SK-N-SH treated with all-trans-retinoic acid at 6 μM for 48 hours (cell line): Measurements from ENCODE around the gene TTLL1.

Source experiments
- ARNTL ChIP-seq: fragments of 450-650 bp; formaldehyde crosslinking; IDR thresholded peaks from 2 replicates; pipeline ENCODE4 v1.5.0; 2020; ENCODE audit warnings: low read depth, mild to moderate bottlenecking, moderate library complexity, borderline replicate concordance
- CSDC2 ChIP-seq: fragments of 250-450 bp; sonication (Bioruptor Pico); IDR thresholded peaks from 2 replicates; pipeline ENCODE4 v1.5.0; 2020; ENCODE audit warnings: mild to moderate bottlenecking, moderate library complexity
- OSR1 ChIP-seq: fragments of 250-450 bp; sonication (Bioruptor Pico); IDR thresholded peaks from 2 replicates; pipeline ENCODE4 v1.8.0; 2022; ENCODE audit warnings: moderate library complexity, mild to moderate bottlenecking, inconsistent platforms
- PATZ1 ChIP-seq: fragments of 250-450 bp; sonication (Bioruptor Pico); IDR thresholded peaks from 2 replicates; pipeline ENCODE4 v1.8.0; 2020; ENCODE audit warnings: mild to moderate bottlenecking, moderate library complexity, borderline replicate concordance
- ZFP3 ChIP-seq: fragments of 250-450 bp; sonication (Bioruptor Pico); IDR thresholded peaks from 2 replicates; pipeline ENCODE4 v1.5.0; 2020; ENCODE audit warnings: mild to moderate bottlenecking, moderate library complexity
- ZFP30 ChIP-seq: fragments of 450-650 bp; formaldehyde crosslinking; IDR thresholded peaks from 2 replicates; pipeline ENCODE4 v1.5.0; 2022; ENCODE audit warnings: mild to moderate bottlenecking, moderate library complexity
- ZNF565 ChIP-seq: fragments of 450-650 bp; formaldehyde crosslinking; conservative IDR thresholded peaks from 2 replicates; pipeline ENCODE4 v1.5.0; 2020; ENCODE audit warnings: low read depth, mild to moderate bottlenecking, moderate library complexity

GRCh38 chr22:43038325-43038724 is 50.9 kb downstream of the TTLL1 start:
- TF ChIP-seq ZFP30 (no peak), CSDC2 (no peak), PATZ1 (no peak), ARNTL (no peak), ZNF565 (CRISPR knock-in tag) (no peak), ZFP3 (CRISPR knock-in tag) (no peak), OSR1 (CRISPR knock-in tag) (no peak)
